GM23338 (cell line): ENCODE measurements around the gene PMEL.

Experiments used
- EZH2 ChIP-seq: fragments of 200-600 bp; sonication (generic); IDR thresholded peaks from one replicate; pipeline ENCODE4 v1.8.0; 2017; ENCODE audit warnings: antibody characterized with exemption, mild to moderate bottlenecking, low read depth; ENCODE audit not compliant: unreplicated experiment
- JUNB ChIP-seq: IDR thresholded peaks from one replicate; pipeline ENCODE4 v1.6.1; 2016; ENCODE audit warnings: antibody characterized with exemption; ENCODE audit not compliant: unreplicated experiment
- POLR2AphosphoS5 ChIP-seq: IDR thresholded peaks from 2 replicates; pipeline ENCODE4 v1.6.1; 2016; ENCODE audit warnings: antibody characterized with exemption, low read depth
- ZNF331 ChIP-seq: fragments of 250-450 bp; sonication (Bioruptor Pico); IDR thresholded peaks from 2 replicates; pipeline ENCODE4 v1.5.0; 2020; ENCODE audit warnings: low read depth, mild to moderate bottlenecking, moderate library complexity
- TF ChIP-seq, protein P1 (sequence below), 2 experiments: fragments of 200-600 bp in 1 of 2; sonication (generic) in 1 of 2; conservative IDR thresholded peaks; 2 replicates each; pipeline versions ENCODE4 v1.5.1 to v1.6.1; 2016 to 2017; ENCODE audit warnings: antibody characterized with exemption in 2 of 2, low read depth in 2 of 2, mild to moderate bottlenecking in 2 of 2, moderate library complexity in 1 of 2
- TF ChIP-seq, protein P2 (sequence below): IDR thresholded peaks from one replicate; pipeline ENCODE4 v1.6.1; 2018; ENCODE audit warnings: antibody characterized with exemption; ENCODE audit not compliant: unreplicated experiment

DNA sequence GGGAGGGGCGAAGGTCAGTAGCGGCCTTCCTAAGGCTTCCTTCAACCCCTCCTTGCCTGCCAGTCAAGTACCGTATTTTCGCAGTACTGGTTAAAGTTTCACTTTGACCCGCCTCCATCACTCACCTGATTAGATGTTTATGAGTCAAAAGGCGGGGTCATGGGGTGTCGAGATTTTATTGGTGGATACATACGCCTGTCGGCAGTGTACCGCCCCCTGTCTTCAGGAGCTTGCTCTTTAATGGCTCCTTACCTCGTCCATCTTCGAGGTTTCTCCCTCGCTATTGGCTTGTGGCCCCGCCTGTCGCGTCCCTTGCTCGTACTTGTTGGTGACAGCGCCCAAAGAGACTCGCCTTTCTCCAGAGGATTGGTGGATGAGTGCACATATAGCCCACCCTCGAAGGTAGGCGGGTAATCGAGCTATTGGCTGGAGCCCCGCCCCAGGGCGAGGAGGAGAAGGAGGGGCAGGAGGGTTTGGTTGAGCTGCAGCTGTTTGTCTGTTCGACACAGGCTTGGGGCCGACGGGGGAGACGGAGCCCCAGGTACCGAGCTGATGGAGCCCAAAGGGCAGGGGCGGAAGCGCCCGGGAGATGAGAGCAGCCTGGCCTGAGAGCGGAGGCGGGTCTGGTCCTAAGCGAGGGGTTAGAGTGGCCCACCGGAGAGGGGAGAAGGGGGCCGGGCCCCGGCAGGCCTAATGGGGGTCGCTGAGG, 7.9 kb upstream of the PMEL start, which contains the start of gene RAB5B:
- TF ChIP-seq, protein P1, sequence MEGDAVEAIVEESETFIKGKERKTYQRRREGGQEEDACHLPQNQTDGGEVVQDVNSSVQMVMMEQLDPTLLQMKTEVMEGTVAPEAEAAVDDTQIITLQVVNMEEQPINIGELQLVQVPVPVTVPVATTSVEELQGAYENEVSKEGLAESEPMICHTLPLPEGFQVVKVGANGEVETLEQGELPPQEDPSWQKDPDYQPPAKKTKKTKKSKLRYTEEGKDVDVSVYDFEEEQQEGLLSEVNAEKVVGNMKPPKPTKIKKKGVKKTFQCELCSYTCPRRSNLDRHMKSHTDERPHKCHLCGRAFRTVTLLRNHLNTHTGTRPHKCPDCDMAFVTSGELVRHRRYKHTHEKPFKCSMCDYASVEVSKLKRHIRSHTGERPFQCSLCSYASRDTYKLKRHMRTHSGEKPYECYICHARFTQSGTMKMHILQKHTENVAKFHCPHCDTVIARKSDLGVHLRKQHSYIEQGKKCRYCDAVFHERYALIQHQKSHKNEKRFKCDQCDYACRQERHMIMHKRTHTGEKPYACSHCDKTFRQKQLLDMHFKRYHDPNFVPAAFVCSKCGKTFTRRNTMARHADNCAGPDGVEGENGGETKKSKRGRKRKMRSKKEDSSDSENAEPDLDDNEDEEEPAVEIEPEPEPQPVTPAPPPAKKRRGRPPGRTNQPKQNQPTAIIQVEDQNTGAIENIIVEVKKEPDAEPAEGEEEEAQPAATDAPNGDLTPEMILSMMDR (conservative IDR thresholded peaks at IDR 0.05; ENCODE audit: low read depth in 2 of 2) = no peak
- no peak for TF ChIP-seq ZNF331
- TF ChIP-seq JUNB = no peak
- TF ChIP-seq EZH2 = no peak
- TF ChIP-seq POLR2AphosphoS5 = peak; percentile 97
- TF ChIP-seq, protein P2, sequence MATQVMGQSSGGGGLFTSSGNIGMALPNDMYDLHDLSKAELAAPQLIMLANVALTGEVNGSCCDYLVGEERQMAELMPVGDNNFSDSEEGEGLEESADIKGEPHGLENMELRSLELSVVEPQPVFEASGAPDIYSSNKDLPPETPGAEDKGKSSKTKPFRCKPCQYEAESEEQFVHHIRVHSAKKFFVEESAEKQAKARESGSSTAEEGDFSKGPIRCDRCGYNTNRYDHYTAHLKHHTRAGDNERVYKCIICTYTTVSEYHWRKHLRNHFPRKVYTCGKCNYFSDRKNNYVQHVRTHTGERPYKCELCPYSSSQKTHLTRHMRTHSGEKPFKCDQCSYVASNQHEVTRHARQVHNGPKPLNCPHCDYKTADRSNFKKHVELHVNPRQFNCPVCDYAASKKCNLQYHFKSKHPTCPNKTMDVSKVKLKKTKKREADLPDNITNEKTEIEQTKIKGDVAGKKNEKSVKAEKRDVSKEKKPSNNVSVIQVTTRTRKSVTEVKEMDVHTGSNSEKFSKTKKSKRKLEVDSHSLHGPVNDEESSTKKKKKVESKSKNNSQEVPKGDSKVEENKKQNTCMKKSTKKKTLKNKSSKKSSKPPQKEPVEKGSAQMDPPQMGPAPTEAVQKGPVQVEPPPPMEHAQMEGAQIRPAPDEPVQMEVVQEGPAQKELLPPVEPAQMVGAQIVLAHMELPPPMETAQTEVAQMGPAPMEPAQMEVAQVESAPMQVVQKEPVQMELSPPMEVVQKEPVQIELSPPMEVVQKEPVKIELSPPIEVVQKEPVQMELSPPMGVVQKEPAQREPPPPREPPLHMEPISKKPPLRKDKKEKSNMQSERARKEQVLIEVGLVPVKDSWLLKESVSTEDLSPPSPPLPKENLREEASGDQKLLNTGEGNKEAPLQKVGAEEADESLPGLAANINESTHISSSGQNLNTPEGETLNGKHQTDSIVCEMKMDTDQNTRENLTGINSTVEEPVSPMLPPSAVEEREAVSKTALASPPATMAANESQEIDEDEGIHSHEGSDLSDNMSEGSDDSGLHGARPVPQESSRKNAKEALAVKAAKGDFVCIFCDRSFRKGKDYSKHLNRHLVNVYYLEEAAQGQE = no peak
